GM21381 (cell line): ENCODE data around the gene ANK2.
A peak's percentile ranks its signal among the peaks of the same experiment; 100 is the strongest.

Source experiments
- ATAC-seq: cut with Tn5 transposase; IDR thresholded peaks from one replicate; pipeline ENCODE4 v1.9.1; 2021; ENCODE audit warnings: mild to moderate bottlenecking, moderate library complexity; ENCODE audit not compliant: unreplicated experiment

ANK2 gene

GRCh38 chr4:113090954-113091353 is 41.5 kb downstream of the ANK2 start:
- ATAC-seq, result no peak

GRCh38 chr4:113094331-113094730 is 44.9 kb downstream of the ANK2 start:
- ATAC-seq, result no peak

GRCh38 chr4:113094802-113095201 is 45.3 kb downstream of the ANK2 start:
- ATAC-seq, result peak; percentile 54

GRCh38 chr4:113101669-113102068 is 52.2 kb downstream of the ANK2 start:
- ATAC-seq, result no peak

GRCh38 chr4:113103556-113103955 is 54.1 kb downstream of the ANK2 start:
- ATAC-seq, result no peak

- no peak for ATAC-seq
These were observed 56.7 kb downstream of the ANK2 start for GRCh38 chr4:113106108-113106507.

- no peak for ATAC-seq
These were observed 59.8 kb downstream of the ANK2 start for GRCh38 chr4:113109106-113109718.

- ATAC-seq, result no peak
These were observed 63.0 kb downstream of the ANK2 start for GRCh38 chr4:113112338-113112978.

- ATAC-seq, result no peak
These were observed 63.7 kb downstream of the ANK2 start for GRCh38 chr4:113113151-113113550.

GRCh38 chr4:113114884-113115283 is 65.4 kb downstream of the ANK2 start:
- ATAC-seq, result no peak

- no peak for ATAC-seq
These were observed 67.2 kb downstream of the ANK2 start for GRCh38 chr4:113116414-113117357.

- ATAC-seq, result no peak
These were observed 67.9 kb downstream of the ANK2 start for GRCh38 chr4:113117358-113117702.

GRCh38 chr4:113122066-113122465 is 72.6 kb downstream of the ANK2 start:
- ATAC-seq, result no peak

GRCh38 chr4:113125418-113125817 is 76.0 kb downstream of the ANK2 start:
- no peak for ATAC-seq

GRCh38 chr4:113131136-113131535 is 81.7 kb downstream of the ANK2 start:
- ATAC-seq, result no peak

- ATAC-seq, result no peak
These were observed 82.2 kb downstream of the ANK2 start for GRCh38 chr4:113131621-113132020.

- ATAC-seq, result no peak
These were observed 92.5 kb downstream of the ANK2 start for GRCh38 chr4:113141901-113142346.

GRCh38 chr4:113142351-113142750 is 92.9 kb downstream of the ANK2 start:
- no peak for ATAC-seq

GRCh38 chr4:113144091-113144490 is 94.6 kb downstream of the ANK2 start:
- no peak for ATAC-seq

GRCh38 chr4:113145147-113145518 is 95.7 kb downstream of the ANK2 start:
- ATAC-seq, result no peak

- no peak for ATAC-seq
These were observed 96.3 kb downstream of the ANK2 start for GRCh38 chr4:113145519-113146291.
